Osteoblast (primary cell): Measurements from ENCODE around the gene TEX261. TPM values are rescaled to one million over a fixed set of nuclear protein-coding genes. Genes with fewer than 3 reads are reported as not detected.
"Not testable (repeated sequence)": the region's sequence is repeated elsewhere in the genome, so short reads cannot be mapped to it uniquely, and the experiment has no call there.

Source experiments
- DNase-seq: peaks from one replicate; pipeline ENCODE4 v3.0.0; 2011; ENCODE audit warnings: low spot score, mixed read lengths; ENCODE audit not compliant: insufficient read length; ENCODE audit errors: missing footprints
- H2AFZ ChIP-seq: 2 replicates; pipeline ENCODE4 v1.6.0; 2011; ENCODE audit warnings: mild to moderate bottlenecking, low read length
- H3K27ac ChIP-seq: 2 replicates; pipeline ENCODE4 v1.5.1; 2011; ENCODE audit warnings: mild to moderate bottlenecking, low read depth, low read length, moderate library complexity
- H3K27me3 ChIP-seq: 2 replicates; pipeline ENCODE4 v1.6.0; 2012; ENCODE audit warnings: mild to moderate bottlenecking, control low read depth, inconsistent platforms, low read length, moderate library complexity; ENCODE audit not compliant: insufficient read depth
- H3K36me3 ChIP-seq: 2 replicates; pipeline ENCODE4 v1.5.1; 2011; ENCODE audit warnings: mild to moderate bottlenecking, low read length, control low read depth, moderate library complexity; ENCODE audit not compliant: insufficient read depth
- H3K4me1 ChIP-seq: 2 replicates; pipeline ENCODE4 v1.5.1; 2011; ENCODE audit warnings: mild to moderate bottlenecking, low read length, control low read depth, moderate library complexity; ENCODE audit not compliant: insufficient read depth
- H3K4me2 ChIP-seq: 2 replicates; pipeline ENCODE4 v1.6.0; 2011; ENCODE audit warnings: mild to moderate bottlenecking, low read length; ENCODE audit not compliant: insufficient read depth
- H3K4me3 ChIP-seq: fragments of 200-600 bp; sonication (generic); 3 replicates; pipeline ENCODE4 v1.5.1; 2012; ENCODE audit warnings: mild to moderate bottlenecking, low read length, inconsistent platforms; ENCODE audit not compliant: insufficient read depth
- H3K79me2 ChIP-seq: 2 replicates; pipeline ENCODE4 v1.6.0; 2012; ENCODE audit warnings: mild to moderate bottlenecking, low read length, control low read depth, inconsistent platforms; ENCODE audit not compliant: insufficient read depth
- H3K9me3 ChIP-seq: 2 replicates; pipeline ENCODE4 v1.5.1; 2011; ENCODE audit warnings: low read depth, low read length, control low read depth
- H4K20me1 ChIP-seq: 2 replicates; pipeline ENCODE4 v1.6.0; 2012; ENCODE audit warnings: mild to moderate bottlenecking, low read length, control low read depth; ENCODE audit not compliant: insufficient read depth
- CTCF ChIP-seq: IDR thresholded peaks from 2 replicates; pipeline ENCODE4 v1.5.1; 2011; ENCODE audit warnings: mild to moderate bottlenecking, low read depth, low read length, moderate library complexity; ENCODE audit errors: extremely low read depth
- total RNA-seq: library from RNA; depleted of rRNA; stranded (reverse); fragments of >200 nt; gene quantifications from 2 replicates; pipeline ENCODE4 v1.2.3, GENCODE V29; 2012

TEX261 gene
- total RNA-seq = 30.0 and 36.8 TPM in 2 replicates

- Histone ChIP-seq H3K27ac (peak within 1 kb of the TSS; percentile 68), H3K36me3 (peaks cover 20% of the 10 kb centered on the region), H3K4me1 (peaks cover 22% of the 10 kb centered on the region), H4K20me1 (peaks cover 15% of the 10 kb centered on the region), H3K4me3 (peak within 1 kb of the TSS; percentile 94), H3K4me2 (peak within 1 kb of the TSS; percentile 100), H3K9me3 (no peaks in the 10 kb centered on the region), H3K27me3 (no peaks in the 10 kb centered on the region), H3K79me2 (peaks cover 40% of the 10 kb centered on the region), H2AFZ (peak within 1 kb of the TSS; percentile 98)
- DNase-seq = peak; percentile 99
- peak; percentile 48 for TF ChIP-seq CTCF
Measured at GRCh38 chr2:70994699-70995425, at the start of gene TEX261. TEX261 (minus strand) TSS chr2:70994873; CDS start chr2:70994757, 116 bp downstream.

GRCh38 chr2:71043531-71044407 lies 49.1 kb upstream of the TEX261 start:
- no peak overlapping the region for H3K4me3 ChIP-seq
- no peak for TF ChIP-seq CTCF
- H4K20me1 ChIP-seq = no peaks in the 10 kb centered on the region
- H3K27me3 ChIP-seq = no peaks in the 10 kb centered on the region
- no peak overlapping the region for H3K4me2 ChIP-seq
- DNase-seq = no peak
- H3K36me3 ChIP-seq = no peaks in the 10 kb centered on the region
- no peaks in the 10 kb centered on the region for H3K9me3 ChIP-seq
- no peaks in the 10 kb centered on the region for H3K4me1 ChIP-seq
- no peaks in the 10 kb centered on the region for H3K79me2 ChIP-seq
- H3K27ac ChIP-seq = no peak overlapping the region
- no peak overlapping the region for H2AFZ ChIP-seq

- H2AFZ ChIP-seq = no peak overlapping the region
- no peaks in the 10 kb centered on the region for H3K27me3 ChIP-seq
Measured at GRCh38 chr2:71042287-71042686, 47.6 kb upstream of the TEX261 start.

GRCh38 chr2:71036296-71036695 lies 41.6 kb upstream of the TEX261 start:
- not testable (repeated sequence) for H3K4me2 ChIP-seq, H3K79me2 ChIP-seq, H2AFZ ChIP-seq, H4K20me1 ChIP-seq, H3K4me1 ChIP-seq, H3K4me3 ChIP-seq, DNase-seq, H3K27me3 ChIP-seq, H3K27ac ChIP-seq, H3K9me3 ChIP-seq, H3K36me3 ChIP-seq

More at GRCh38 chr2:71042287-71042686, 47.6 kb upstream of the TEX261 start:
- H3K27ac ChIP-seq = no peak overlapping the region
- no peak for DNase-seq
- no peaks in the 10 kb centered on the region for H4K20me1 ChIP-seq
- no peaks in the 10 kb centered on the region for H3K36me3 ChIP-seq
- H3K4me2 ChIP-seq = no peak overlapping the region
- H3K4me3 ChIP-seq = no peak overlapping the region
- no peaks in the 10 kb centered on the region for H3K4me1 ChIP-seq
- no peaks in the 10 kb centered on the region for H3K9me3 ChIP-seq
- H3K79me2 ChIP-seq = no peaks in the 10 kb centered on the region
- no peak for TF ChIP-seq CTCF

GRCh38 chr2:71023553-71024243 lies 29.0 kb upstream of the TEX261 start:
- H3K4me2 ChIP-seq, H3K4me3 ChIP-seq, H3K36me3 ChIP-seq, H2AFZ ChIP-seq, H3K9me3 ChIP-seq, H3K4me1 ChIP-seq, H3K27me3 ChIP-seq, H3K27ac ChIP-seq, DNase-seq, H3K79me2 ChIP-seq, H4K20me1 ChIP-seq: not testable (repeated sequence)

- H3K4me3 ChIP-seq, H2AFZ ChIP-seq, H3K9me3 ChIP-seq, H3K79me2 ChIP-seq, H3K36me3 ChIP-seq, H3K27me3 ChIP-seq, H3K4me2 ChIP-seq, H3K4me1 ChIP-seq, H4K20me1 ChIP-seq, DNase-seq, H3K27ac ChIP-seq: not testable (repeated sequence)
Measured at GRCh38 chr2:71021394-71021793, 26.7 kb upstream of the TEX261 start.
